SH-SY5Y (cell line): ENCODE results near the gene RUSC1.

Source experiments
- GATA2 ChIP-seq: IDR thresholded peaks from 2 replicates; pipeline ENCODE4 v1.6.1; 2011; ENCODE audit warnings: mild to moderate bottlenecking, low read depth, low read length
- GATA3 ChIP-seq: IDR thresholded peaks from 2 replicates; pipeline ENCODE4 v1.6.1; 2011; ENCODE audit warnings: low read depth, mild to moderate bottlenecking, low read length, moderate library complexity

- no peak for TF ChIP-seq GATA3
- no peak for TF ChIP-seq GATA2
Observed at GRCh38 chr1:155342842-155343241, 22.1 kb downstream of the RUSC1 start.
